Mesodermal cell (in vitro differentiated cells): Measurements from ENCODE around the gene SELP.

Experiments used
- H3K27ac ChIP-seq: 2 replicates; pipeline ENCODE4 v1.7.0; 2013; ENCODE audit warnings: mild to moderate bottlenecking, low read depth, low read length, moderate library complexity; ENCODE audit not compliant: severe bottlenecking
- H3K36me3 ChIP-seq: 2 replicates; pipeline ENCODE4 v1.7.1; 2013; ENCODE audit warnings: mild to moderate bottlenecking, low read length, moderate library complexity; ENCODE audit not compliant: control insufficient read depth, insufficient read depth
- H3K4me1 ChIP-seq: one replicate; pipeline ENCODE4 v1.7.1; 2013; ENCODE audit warnings: mild to moderate bottlenecking, low read length; ENCODE audit not compliant: insufficient read depth, control insufficient read depth, poor library complexity, severe bottlenecking
- H3K4me3 ChIP-seq: 2 replicates; pipeline ENCODE4 v1.7.0; 2013; ENCODE audit warnings: low read length, control low read depth, mild to moderate bottlenecking; ENCODE audit not compliant: insufficient read depth, poor library complexity, severe bottlenecking; ENCODE audit errors: extremely low read depth
- H3K9me3 ChIP-seq: 2 replicates; pipeline ENCODE4 v1.7.1; 2013; ENCODE audit warnings: mild to moderate bottlenecking, low read length, moderate library complexity; ENCODE audit not compliant: control insufficient read depth
- WGBS, 2 experiments: methylation state at CpG; one replicate each; pipeline ENCODE4 v1.1.5; 2013; ENCODE audit warnings: missing lambda C conversion rate in 2 of 2; ENCODE audit not compliant: insufficient coverage in 2 of 2; 5-methylcytosine and 5-hydroxymethylcytosine counted together

SELP gene

DNA sequence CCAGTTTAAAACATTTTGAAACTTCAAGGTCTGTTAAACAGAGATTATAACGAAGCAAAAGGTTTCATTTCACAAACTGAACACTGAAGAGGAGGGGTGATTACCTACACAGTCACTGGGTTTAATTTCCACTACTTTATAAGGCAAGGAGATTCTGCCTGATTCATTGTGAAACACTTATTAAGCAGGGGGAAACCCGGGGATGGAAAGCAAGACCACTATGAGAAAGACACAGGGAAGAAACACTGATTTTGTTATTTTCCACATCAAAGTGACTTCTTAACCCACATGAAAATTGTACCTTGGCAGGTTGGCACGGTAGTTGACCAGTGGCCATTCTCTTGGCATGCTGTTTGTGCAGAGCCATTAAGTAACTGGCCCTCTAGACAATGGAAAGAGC is 35.5 kb downstream of the SELP start:
- no peak overlapping the region for H3K4me3 ChIP-seq
- WGBS, 2 experiments: 70 to 86% methylated on average over 1 of the region's 3 CpGs
- no peaks in the 10 kb centered on the region for H3K4me1 ChIP-seq
- H3K36me3 ChIP-seq: no peaks in the 10 kb centered on the region
- H3K27ac ChIP-seq: no peak overlapping the region
- H3K9me3 ChIP-seq: no peaks in the 10 kb centered on the region

DNA sequence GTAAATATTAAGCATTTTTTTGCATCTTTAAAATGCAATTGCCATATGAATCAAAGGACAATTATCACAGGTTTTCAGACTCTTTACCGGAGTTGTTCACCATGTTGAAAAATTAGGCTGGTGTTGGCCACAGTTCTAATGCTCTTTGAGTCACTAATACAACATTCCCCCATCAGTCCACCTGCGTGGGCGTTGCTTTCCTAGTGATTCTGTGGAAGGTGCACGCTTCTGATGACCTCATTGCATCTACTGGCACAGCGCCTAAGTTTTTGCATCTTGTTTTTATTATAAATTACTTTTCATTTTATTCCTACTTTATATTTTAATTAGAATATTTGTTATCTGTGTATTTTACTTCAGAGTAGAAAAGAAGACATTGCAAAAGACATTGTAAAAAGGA is 39.0 kb downstream of the SELP start:
- no peaks in the 10 kb centered on the region for H3K4me1 ChIP-seq
- no peak overlapping the region for H3K4me3 ChIP-seq
- no peaks in the 10 kb centered on the region for H3K9me3 ChIP-seq
- H3K27ac ChIP-seq: no peak overlapping the region
- 100% methylated on average over 1 of the region's 5 CpGs for WGBS, 2 experiments
- no peaks in the 10 kb centered on the region for H3K36me3 ChIP-seq

DNA sequence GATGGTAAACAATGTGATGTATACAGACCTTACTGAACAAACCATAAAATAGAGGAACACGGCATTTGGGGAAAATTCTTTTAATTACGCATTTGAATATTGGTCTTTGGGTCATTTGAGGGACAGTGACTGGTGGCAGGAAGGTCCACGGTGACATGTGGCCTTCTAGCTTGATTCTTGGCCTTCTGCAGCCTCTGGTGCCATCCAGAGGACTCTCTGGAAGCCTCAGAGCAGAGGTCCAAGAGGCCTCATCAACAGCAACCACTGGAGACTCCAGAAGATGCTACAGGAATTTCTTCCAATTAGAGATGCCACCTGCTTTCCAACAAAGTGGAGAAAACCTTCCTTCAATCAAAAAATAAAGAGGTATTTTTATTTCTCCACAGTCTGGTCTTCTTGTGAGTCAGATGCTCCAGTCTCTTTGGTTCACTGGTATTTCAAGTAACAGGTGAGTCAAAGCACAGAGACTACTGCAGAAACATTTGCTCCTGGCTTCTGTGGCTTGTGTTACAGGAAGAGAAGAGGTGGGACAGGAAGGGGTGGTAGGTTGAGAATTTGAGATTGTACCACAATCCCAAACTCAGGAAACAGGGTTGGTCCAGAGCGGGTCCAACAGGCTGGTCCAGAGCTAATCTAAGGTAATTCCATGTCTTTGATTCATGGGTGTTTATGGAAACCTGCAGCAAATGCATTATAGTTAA is 41.0 kb downstream of the SELP start:
- Histone ChIP-seq H3K36me3 (no peaks in the 10 kb centered on the region), H3K4me3 (no peak overlapping the region), H3K9me3 (no peaks in the 10 kb centered on the region), H3K27ac (no peak overlapping the region), H3K4me1 (peaks cover 6% of the 10 kb centered on the region)
- WGBS, 2 experiments: 71 to 81% methylated on average over 4 of the region's 4 CpGs

- Histone ChIP-seq H3K9me3 (no peaks in the 10 kb centered on the region), H3K4me1 (peaks cover 6% of the 10 kb centered on the region), H3K36me3 (no peaks in the 10 kb centered on the region), H3K4me3 (no peak overlapping the region), H3K27ac (no peak overlapping the region)
- WGBS, 2 experiments: no CpG with 5 or more reads among the region's 1 CpG
Observed at GRCh38 chr1:169588112-169588511, 41.8 kb downstream of the SELP start.

GRCh38 chr1:169586395-169587255 is 43.3 kb downstream of the SELP start, which contains the start of gene F5:
F5 (minus strand) TSS chr1:169586481; CDS start chr1:169586386, 95 bp downstream.
- no peak within 1 kb of the TSS for H3K27ac ChIP-seq
- WGBS, 2 experiments: 48 to 64% methylated on average over 8 to 11 of the region's 15 CpGs
- no peak within 1 kb of the TSS for H3K4me3 ChIP-seq
- no peaks in the 10 kb centered on the region for H3K36me3 ChIP-seq
- no peaks in the 10 kb centered on the region for H3K9me3 ChIP-seq
- peaks cover 6% of the 10 kb centered on the region for H3K4me1 ChIP-seq

GRCh38 chr1:169586067-169586394 is 43.9 kb downstream of the SELP start:
- Histone ChIP-seq H3K27ac (no peak overlapping the region), H3K36me3 (no peaks in the 10 kb centered on the region), H3K9me3 (no peaks in the 10 kb centered on the region), H3K4me1 (peaks cover 6% of the 10 kb centered on the region), H3K4me3 (no peak overlapping the region)
- WGBS, 2 experiments: 0 to 23% methylated on average over 2 to 3 of the region's 5 CpGs

GRCh38 chr1:169585181-169585580 is 44.7 kb downstream of the SELP start:
- Histone ChIP-seq H3K36me3 (no peaks in the 10 kb centered on the region), H3K4me3 (no peak overlapping the region), H3K4me1 (peaks cover 6% of the 10 kb centered on the region), H3K27ac (no peak overlapping the region), H3K9me3 (no peaks in the 10 kb centered on the region)

- Histone ChIP-seq H3K27ac (no peak overlapping the region), H3K9me3 (no peaks in the 10 kb centered on the region), H3K4me3 (no peak overlapping the region), H3K36me3 (no peaks in the 10 kb centered on the region), H3K4me1 (peaks cover 6% of the 10 kb centered on the region)
- 75 to 88% methylated on average over 1 to 2 of the region's 4 CpGs for WGBS, 2 experiments
Observed at GRCh38 chr1:169584483-169585144, 45.3 kb downstream of the SELP start.

DNA sequence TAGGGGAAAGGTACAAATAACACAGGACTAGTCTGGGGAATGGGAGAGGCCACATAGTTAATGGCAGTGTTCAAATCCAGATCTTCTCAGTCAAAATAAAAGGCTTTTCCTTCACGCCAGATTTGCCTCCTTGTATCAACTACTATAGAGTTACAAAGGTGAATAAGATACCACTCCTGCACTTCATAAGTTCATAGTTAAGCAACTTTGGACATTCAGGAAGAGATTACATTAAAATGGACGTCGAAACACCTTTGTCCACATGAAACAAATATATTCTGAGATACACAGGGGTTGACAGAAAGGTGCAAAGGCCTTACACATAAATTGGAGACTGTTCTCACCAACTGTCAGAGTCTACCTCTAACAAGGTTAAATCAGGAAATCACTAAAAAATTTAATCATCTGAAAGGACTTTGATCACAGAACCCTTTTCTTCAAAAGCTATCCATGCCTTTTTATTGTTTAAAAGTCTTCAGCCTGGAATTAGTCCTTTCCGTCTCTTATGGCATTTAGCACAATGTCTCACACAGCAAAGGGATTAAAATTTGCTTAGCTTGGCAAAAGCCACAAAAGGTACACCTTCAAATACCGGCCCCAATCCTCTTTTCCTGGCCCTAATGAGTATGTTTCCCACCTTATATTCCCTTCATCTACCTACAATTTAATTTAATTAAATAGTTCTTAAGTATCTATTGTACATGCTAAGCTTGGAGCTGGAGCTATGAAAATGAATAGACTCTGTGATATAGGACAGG is 51.8 kb downstream of the SELP start:
- Histone ChIP-seq H3K27ac (no peak overlapping the region), H3K9me3 (no peaks in the 10 kb centered on the region), H3K36me3 (no peaks in the 10 kb centered on the region), H3K4me3 (no peak overlapping the region), H3K4me1 (no peaks in the 10 kb centered on the region)
- WGBS, 2 experiments: 70 to 83% methylated on average over 1 to 2 of the region's 5 CpGs

- no peaks in the 10 kb centered on the region for H3K9me3 ChIP-seq
- no peak overlapping the region for H3K4me3 ChIP-seq
- H3K36me3 ChIP-seq: no peaks in the 10 kb centered on the region
- no peak overlapping the region for H3K27ac ChIP-seq
- 80% methylated on average over 1 of the region's 1 CpG; no CpG with 5 or more reads in 1 of the 2 experiments for WGBS, 2 experiments
- peaks cover 4% of the 10 kb centered on the region for H3K4me1 ChIP-seq
Observed at GRCh38 chr1:169576935-169577331, 53.0 kb downstream of the SELP start.
